Mesenchymal stem cell (in vitro differentiated cells and primary cell): ENCODE data around the gene POU3F4. TPM values are rescaled to one million over a fixed set of nuclear protein-coding genes. Genes with fewer than 3 reads are reported as not detected.

Experiments
- DNase-seq: peaks from one replicate; pipeline ENCODE4 v3.0.0-alpha.2; 2013
- H2AFZ ChIP-seq: one replicate; pipeline ENCODE4 v1.6.1; 2013; ENCODE audit warnings: low read depth, mild to moderate bottlenecking, control low read depth, inconsistent platforms, low read length, moderate library complexity
- H2AK5ac ChIP-seq: 2 replicates; pipeline ENCODE4 v1.6.1; 2013; ENCODE audit warnings: low read length, moderate library complexity, mild to moderate bottlenecking, inconsistent platforms; ENCODE audit not compliant: severe bottlenecking
- H2BK120ac ChIP-seq: one replicate; pipeline ENCODE4 v1.6.1; 2013; ENCODE audit warnings: low read depth, mild to moderate bottlenecking, inconsistent platforms, low read length, moderate library complexity
- H2BK12ac ChIP-seq, 2 experiments: one replicate each; pipeline ENCODE4 v1.6.1; 2013; ENCODE audit warnings: inconsistent platforms in 2 of 2, low read length in 2 of 2, mild to moderate bottlenecking in 2 of 2, moderate library complexity in 2 of 2, control low read depth in 1 of 2
- H2BK15ac ChIP-seq: one replicate; pipeline ENCODE4 v1.6.1; 2013; ENCODE audit warnings: mild to moderate bottlenecking, low read depth, inconsistent platforms; ENCODE audit not compliant: poor library complexity, severe bottlenecking
- H2BK5ac ChIP-seq: 2 replicates; pipeline ENCODE4 v1.6.1; 2013; ENCODE audit warnings: low read depth, mild to moderate bottlenecking, low read length, control low read depth, inconsistent platforms; ENCODE audit not compliant: poor library complexity, severe bottlenecking
- H3K14ac ChIP-seq, 2 experiments: one replicate each; pipeline ENCODE4 v1.6.1; 2013; ENCODE audit warnings: inconsistent platforms in 2 of 2, low read length in 2 of 2, control low read depth in 1 of 2, mild to moderate bottlenecking in 1 of 2, moderate library complexity in 1 of 2
- H3K18ac ChIP-seq, 2 experiments: one replicate each; pipeline ENCODE4 v1.6.1; 2013; ENCODE audit warnings: inconsistent platforms in 2 of 2, low read length in 2 of 2, control low read depth in 1 of 2, low read depth in 1 of 2, mild to moderate bottlenecking in 1 of 2
- H3K23ac ChIP-seq, 2 experiments: one replicate each; pipeline ENCODE4 v1.6.1; 2013; ENCODE audit warnings: inconsistent platforms in 2 of 2, low read length in 2 of 2, mild to moderate bottlenecking in 2 of 2, moderate library complexity in 2 of 2, control low read depth in 1 of 2
- H3K27ac ChIP-seq: 2 replicates; pipeline ENCODE4 v1.5.1; 2013; ENCODE audit warnings: mild to moderate bottlenecking, moderate library complexity, low read length, control low read depth, inconsistent platforms; ENCODE audit not compliant: poor library complexity, severe bottlenecking
- H3K27me3 ChIP-seq, 2 experiments: 2 replicates each; pipeline versions ENCODE4 v1.6.1 to v1.7.0; 2013; ENCODE audit warnings: low read length in 2 of 2, mild to moderate bottlenecking in 2 of 2, moderate library complexity in 2 of 2, control low read depth in 1 of 2, inconsistent platforms in 1 of 2; ENCODE audit not compliant: control insufficient read depth in 1 of 2, insufficient read depth in 1 of 2
- H3K36me3 ChIP-seq, 2 experiments: 2 replicates each; pipeline versions ENCODE4 v1.6.1 to v1.7.0; 2013; ENCODE audit warnings: low read length in 2 of 2, control low read depth in 1 of 2, inconsistent platforms in 1 of 2, low read depth in 1 of 2, mild to moderate bottlenecking in 1 of 2; ENCODE audit not compliant: insufficient read depth in 2 of 2, control insufficient read depth in 1 of 2
- H3K4ac ChIP-seq, 2 experiments: one replicate each; pipeline ENCODE4 v1.6.1; 2013; ENCODE audit warnings: inconsistent platforms in 2 of 2, low read length in 2 of 2, mild to moderate bottlenecking in 2 of 2, moderate library complexity in 2 of 2, control low read depth in 1 of 2, low read depth in 1 of 2
- H3K4me1 ChIP-seq: 2 replicates; pipeline ENCODE4 v1.6.1; 2013; ENCODE audit warnings: low read depth, low read length, control low read depth; ENCODE audit not compliant: control insufficient read depth, insufficient read depth
- H3K4me2 ChIP-seq: 2 replicates; pipeline ENCODE4 v1.6.1; 2013; ENCODE audit warnings: low read length, mild to moderate bottlenecking, inconsistent platforms; ENCODE audit not compliant: poor library complexity, severe bottlenecking
- H3K4me3 ChIP-seq, 2 experiments: 2 replicates each; pipeline versions ENCODE4 v1.5.1 to v1.7.0; 2013; ENCODE audit warnings: low read length in 2 of 2, mild to moderate bottlenecking in 2 of 2, control low read depth in 1 of 2, low read depth in 1 of 2; ENCODE audit not compliant: insufficient read depth in 1 of 2
- H3K79me1 ChIP-seq: replicated peaks from 2 replicates; pipeline ENCODE4 v1.6.1; 2013; ENCODE audit warnings: mild to moderate bottlenecking, control low read depth, low read length, inconsistent platforms; ENCODE audit not compliant: poor library complexity, severe bottlenecking
- H3K9ac ChIP-seq: 2 replicates; pipeline ENCODE4 v1.7.0; 2013; ENCODE audit warnings: mild to moderate bottlenecking, low read length, moderate library complexity
- H3K9me3 ChIP-seq: 2 replicates; pipeline ENCODE4 v1.7.0; 2013; ENCODE audit warnings: mild to moderate bottlenecking, low read length; ENCODE audit not compliant: control insufficient read depth
- H4K8ac ChIP-seq: one replicate; pipeline ENCODE4 v1.6.1; 2013; ENCODE audit warnings: inconsistent platforms, mild to moderate bottlenecking, low read length, moderate library complexity
- H4K91ac ChIP-seq: one replicate; pipeline ENCODE4 v1.6.1; 2013; ENCODE audit warnings: mild to moderate bottlenecking, low read length, inconsistent platforms
- WGBS: methylation state at CpG from one replicate; pipeline ENCODE4 v1.1.7; 2013; ENCODE audit warnings: mixed read lengths; 5-methylcytosine and 5-hydroxymethylcytosine counted together
- polyA plus RNA-seq, 2 experiments: library from polyadenylated mRNA; stranded (reverse); fragments of 200-250 nt; gene quantifications; one replicate each; pipeline ENCODE4 v1.2.3, GENCODE V29; 2013

Gene POU3F4
- polyA plus RNA-seq (2013, experiment 1 of 2), result not detected
- polyA plus RNA-seq (2013, experiment 2 of 2), result not detected

GRCh38 chrX:83508006-83508405 lies at the start of gene POU3F4:
POU3F4 (plus strand) TSS chrX:83508290; CDS start chrX:83508325, 35 bp downstream.
- Histone ChIP-seq H2AK5ac (no peak within 1 kb of the TSS), H2BK15ac (no peak within 1 kb of the TSS), H2BK5ac (no peak within 1 kb of the TSS), H2BK12ac (no peak within 1 kb of the TSS), H3K9me3 (no peaks in the 10 kb centered on the region), H4K91ac (no peak within 1 kb of the TSS), H3K36me3 (no peaks in the 10 kb centered on the region), H3K18ac (no peak within 1 kb of the TSS), H3K23ac (no peak within 1 kb of the TSS), H4K8ac (no peak within 1 kb of the TSS), H3K14ac (no peak within 1 kb of the TSS), H3K79me1 (no peaks in the 10 kb centered on the region), H2BK120ac (no peak within 1 kb of the TSS), H3K4me1 (no peaks in the 10 kb centered on the region), H2AFZ (no peak within 1 kb of the TSS), H3K27ac (no peak within 1 kb of the TSS), H3K4me3 (no peak within 1 kb of the TSS), H3K4me2 (no peak within 1 kb of the TSS), H3K9ac (no peak within 1 kb of the TSS), H3K27me3 (peaks cover 27 to 55% of the 10 kb centered on the region in 2 experiments), H3K4ac (no peak within 1 kb of the TSS)
- WGBS, result under 1% methylated on average over 24 of the region's 25 CpGs
- DNase-seq, result no peak

GRCh38 chrX:83469551-83469950 lies 38.5 kb upstream of the POU3F4 start:
- Histone ChIP-seq H3K79me1 (no peaks in the 10 kb centered on the region), H4K8ac (no peak overlapping the region), H3K23ac (no peak overlapping the region), H3K9me3 (no peaks in the 10 kb centered on the region), H3K18ac (no peak overlapping the region), H2BK120ac (no peak overlapping the region), H3K14ac (no peak overlapping the region), H3K4ac (no peak overlapping the region), H3K4me1 (no peaks in the 10 kb centered on the region), H3K27ac (no peak overlapping the region), H3K36me3 (no peaks in the 10 kb centered on the region), H2BK12ac (no peak overlapping the region), H4K91ac (no peak overlapping the region), H2BK5ac (no peak overlapping the region), H3K27me3 (no peaks in the 10 kb centered on the region), H2AFZ (no peak overlapping the region), H2AK5ac (no peak overlapping the region), H3K4me3 (no peak overlapping the region), H2BK15ac (no peak overlapping the region), H3K4me2 (no peak overlapping the region), H3K9ac (no peak overlapping the region)
- DNase-seq, result no peak

GRCh38 chrX:83495898-83496297 lies 12.2 kb upstream of the POU3F4 start:
- Histone ChIP-seq H3K79me1 (no peaks in the 10 kb centered on the region), H2BK120ac (no peak overlapping the region), H4K8ac (no peak overlapping the region), H3K4me3 (no peak overlapping the region), H3K27me3 (peaks cover 0 to 5% of the 10 kb centered on the region in 2 experiments), H3K23ac (no peak overlapping the region), H4K91ac (no peak overlapping the region), H2AK5ac (no peak overlapping the region), H3K4me1 (no peaks in the 10 kb centered on the region), H3K4me2 (no peak overlapping the region), H3K9me3 (no peaks in the 10 kb centered on the region), H3K36me3 (no peaks in the 10 kb centered on the region), H3K9ac (no peak overlapping the region), H2BK5ac (no peak overlapping the region), H2AFZ (no peak overlapping the region), H2BK15ac (no peak overlapping the region), H2BK12ac (no peak overlapping the region), H3K27ac (no peak overlapping the region), H3K4ac (no peak overlapping the region), H3K18ac (no peak overlapping the region), H3K14ac (no peak overlapping the region)
- WGBS, result 50% methylated on average over 1 of the region's 2 CpGs
- DNase-seq, result no peak

- no peaks in the 10 kb centered on the region for H3K79me1 ChIP-seq
- no peak overlapping the region for H2BK5ac ChIP-seq
- no peak overlapping the region for H2AFZ ChIP-seq
- H3K4me1 ChIP-seq, result no peaks in the 10 kb centered on the region
- no peak overlapping the region for H3K27ac ChIP-seq
- no peak overlapping the region for H4K8ac ChIP-seq
- no peak overlapping the region for H2BK12ac ChIP-seq
- DNase-seq, result no peak
- no peak overlapping the region for H3K4me2 ChIP-seq
- H2BK15ac ChIP-seq, result no peak overlapping the region
- no peak overlapping the region for H3K4me3 ChIP-seq
- H2AK5ac ChIP-seq, result no peak overlapping the region
- H3K23ac ChIP-seq, result no peak overlapping the region
- H3K9me3 ChIP-seq, result no peaks in the 10 kb centered on the region
- H3K18ac ChIP-seq, result no peak overlapping the region
- H3K36me3 ChIP-seq, result no peaks in the 10 kb centered on the region
- H4K91ac ChIP-seq, result no peak overlapping the region
- no peak overlapping the region for H3K4ac ChIP-seq
- H3K9ac ChIP-seq, result no peak overlapping the region
- WGBS, result 17% methylated on average over 4 of the region's 9 CpGs
- peaks cover 0 to 35% of the 10 kb centered on the region in 2 experiments for H3K27me3 ChIP-seq
- no peak overlapping the region for H3K14ac ChIP-seq
- no peak overlapping the region for H2BK120ac ChIP-seq
Measured at GRCh38 chrX:83501003-83501402, 7.1 kb upstream of the POU3F4 start.
